ENCODE measurements around the gene OR6C2. TPM values are rescaled to one million over a fixed set of nuclear protein-coding genes. Genes with fewer than 3 reads are reported as not detected.
"Not testable (repeated sequence)": the region's sequence is repeated elsewhere in the genome, so short reads cannot be mapped to it uniquely, and the experiment has no call there.

Gene OR6C2
- polyA plus RNA-seq, 4 donors, result not detected

DNA sequence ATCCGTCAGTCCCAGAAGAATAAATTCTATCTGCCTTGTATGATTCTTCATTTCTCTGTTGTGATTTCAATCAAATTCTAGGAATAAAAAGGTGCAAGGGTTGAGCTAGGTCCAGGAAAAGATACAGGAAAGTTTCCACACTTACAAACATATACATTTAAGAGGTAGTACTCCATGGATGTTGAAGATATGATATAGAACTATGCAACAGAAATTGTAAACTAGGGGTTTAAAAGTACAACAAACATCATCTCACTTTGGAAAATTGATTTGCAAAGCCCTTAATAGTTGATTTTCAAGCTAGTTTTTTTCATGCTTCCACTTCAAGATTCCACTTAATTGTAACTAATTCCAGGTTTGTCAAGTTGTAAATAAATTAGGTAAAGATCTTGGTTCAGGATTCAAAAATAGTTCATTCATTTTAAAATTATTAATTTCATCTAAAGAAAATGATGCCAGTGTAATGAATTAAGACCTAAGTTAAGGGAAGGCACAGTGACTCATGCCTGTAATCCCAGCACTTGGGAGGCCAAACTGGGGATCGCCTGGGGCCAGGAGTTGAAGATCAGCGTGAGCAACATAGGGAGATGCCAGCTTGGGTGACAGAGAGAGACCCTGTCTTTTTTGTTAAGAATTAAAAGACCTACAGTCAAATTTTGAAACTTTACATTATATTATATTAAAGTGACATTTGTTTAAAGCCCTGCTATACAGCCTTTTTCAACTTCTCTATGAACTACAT lies 26.4 kb downstream of the OR6C2 start, which contains the start of gene OR6C70:
OR6C70 (minus strand) TSS at position 51 of the 742 bp plus-strand sequence; CDS start at position 51, 0 bp downstream.
- DNase-seq (ENCODE audit: low read depth in 4 of 4, low spot score in 3 of 4), result no peak

DNA sequence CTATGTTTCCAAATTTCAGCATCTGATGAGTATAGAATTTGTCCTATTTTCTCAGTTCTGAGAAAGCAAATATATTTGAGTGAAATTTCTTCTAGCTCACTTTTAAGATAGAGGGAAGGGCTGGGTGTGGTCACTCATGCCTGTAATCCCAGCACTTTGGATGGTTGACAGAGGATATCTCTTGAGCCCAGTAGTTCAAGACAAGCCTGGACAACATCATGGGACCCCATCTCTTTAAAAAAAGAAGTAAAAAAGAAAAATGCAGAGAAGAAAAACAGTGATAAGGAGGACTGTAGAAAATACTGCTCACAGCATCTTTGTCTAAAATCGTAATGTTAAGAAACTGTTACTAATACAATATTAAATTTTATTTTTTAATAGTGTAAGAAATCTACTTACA lies 28.4 kb downstream of the OR6C2 start:
- no peak for DNase-seq (ENCODE audit: low read depth in 4 of 4, low spot score in 3 of 4)

DNA sequence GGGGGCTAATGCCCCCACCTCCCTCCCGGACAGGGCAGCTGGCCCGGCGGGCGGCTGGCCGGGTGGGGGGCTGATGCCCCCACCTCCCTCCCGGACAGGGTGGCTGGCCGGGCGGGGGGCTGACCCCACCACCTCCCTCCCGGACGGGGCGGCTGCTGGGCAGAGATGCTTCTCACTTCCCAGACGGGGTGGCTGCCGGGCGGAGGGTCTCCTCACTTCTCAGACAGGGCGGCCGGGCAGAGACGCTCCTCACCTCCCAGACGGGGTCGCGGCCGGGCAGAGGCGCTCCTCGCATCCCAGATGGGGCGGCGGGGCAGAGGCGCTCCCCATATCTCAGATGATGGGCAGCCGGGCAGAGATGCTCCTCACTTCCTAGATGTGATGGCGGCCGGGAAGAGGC lies 35.3 kb downstream of the OR6C2 start:
- not testable (repeated sequence) for DNase-seq (ENCODE audit: low read depth in 4 of 4, low spot score in 3 of 4)

DNA sequence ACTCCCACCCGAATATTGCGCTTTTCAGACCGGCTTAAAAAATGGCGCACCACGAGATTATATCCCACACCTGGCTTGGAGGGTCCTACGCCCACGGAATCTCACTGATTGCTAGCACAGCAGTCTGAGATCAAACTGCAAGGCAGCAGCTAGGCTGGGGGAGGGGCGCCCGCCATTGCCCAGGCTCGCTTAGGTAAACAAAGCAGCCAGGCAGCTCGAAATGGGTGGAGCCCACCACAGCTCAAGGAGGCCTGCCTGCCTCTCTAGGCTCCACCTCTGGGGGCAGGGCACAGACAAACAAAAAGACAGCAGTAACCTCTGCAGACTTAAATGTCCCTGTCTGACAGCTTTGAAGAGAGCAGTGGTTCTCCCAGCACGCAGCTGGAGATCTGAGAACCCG lies 40.4 kb downstream of the OR6C2 start:
- not testable (repeated sequence) for DNase-seq (ENCODE audit: low read depth in 4 of 4, low spot score in 3 of 4)

DNA sequence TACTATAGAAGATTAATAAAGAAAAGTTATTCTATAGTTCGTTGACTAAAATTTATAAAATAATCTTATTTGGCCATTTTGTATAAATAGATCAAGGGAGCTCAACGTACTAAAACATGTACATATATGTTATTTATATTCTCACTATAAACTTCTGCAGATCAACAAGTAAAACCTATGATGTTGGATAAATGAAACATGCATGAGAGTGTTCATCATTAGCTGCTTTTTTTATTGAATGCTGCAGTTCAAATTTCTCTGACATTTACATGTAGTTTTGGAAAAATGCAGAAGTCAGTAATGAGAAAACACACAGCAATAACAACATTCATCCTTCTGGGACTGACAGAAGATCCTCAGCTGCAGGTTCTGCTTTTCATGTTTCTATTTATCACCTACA lies 48.2 kb downstream of the OR6C2 start, which contains the start of gene OR6C68:
OR6C68 (plus strand) TSS at position 301 of the 400 bp plus-strand sequence; CDS start at position 301, 0 bp downstream.
- DNase-seq (ENCODE audit: low read depth in 4 of 4, low spot score in 3 of 4), result no peak

DNA sequence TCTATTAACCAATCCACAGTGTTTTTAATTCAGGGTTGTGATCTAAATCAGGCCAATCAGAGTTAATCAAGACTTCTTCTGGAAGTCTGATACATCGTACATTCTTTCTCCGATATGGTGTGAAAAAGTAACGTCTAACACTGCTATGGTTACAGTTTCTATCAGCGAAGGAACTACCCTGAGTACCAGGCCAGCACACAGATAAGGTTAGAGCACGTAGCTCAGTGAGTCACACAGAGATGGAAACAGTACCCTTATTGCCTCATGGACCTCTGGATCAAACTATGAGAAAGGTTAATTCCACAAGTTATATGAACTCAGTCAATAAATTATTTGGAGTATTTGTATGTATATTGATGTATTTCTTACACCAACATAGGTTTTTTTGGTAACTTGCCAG lies 51.6 kb downstream of the OR6C2 start:
- no peak for DNase-seq (ENCODE audit: low read depth in 4 of 4, low spot score in 3 of 4)

DNA sequence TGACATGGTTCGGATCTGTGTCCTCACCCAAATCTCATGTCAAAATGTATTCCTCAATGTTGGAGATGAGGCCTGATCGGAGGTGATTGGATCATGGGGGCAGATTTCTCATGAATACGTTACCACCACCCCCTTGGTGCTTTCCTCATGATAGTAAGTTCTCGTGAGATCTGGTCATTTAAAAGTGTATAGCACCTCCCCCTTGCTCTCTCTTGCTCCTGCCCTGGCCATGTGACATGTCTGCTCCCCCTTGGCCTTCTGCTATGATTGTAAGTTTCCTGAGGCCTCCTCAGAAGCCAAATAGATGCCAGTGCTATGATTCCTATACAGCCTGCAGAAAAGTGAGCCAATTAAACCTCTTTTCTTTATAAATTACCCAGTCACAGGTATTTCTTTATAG lies 55.4 kb downstream of the OR6C2 start:
- no peak for DNase-seq (ENCODE audit: low read depth in 4 of 4, low spot score in 3 of 4)

DNA sequence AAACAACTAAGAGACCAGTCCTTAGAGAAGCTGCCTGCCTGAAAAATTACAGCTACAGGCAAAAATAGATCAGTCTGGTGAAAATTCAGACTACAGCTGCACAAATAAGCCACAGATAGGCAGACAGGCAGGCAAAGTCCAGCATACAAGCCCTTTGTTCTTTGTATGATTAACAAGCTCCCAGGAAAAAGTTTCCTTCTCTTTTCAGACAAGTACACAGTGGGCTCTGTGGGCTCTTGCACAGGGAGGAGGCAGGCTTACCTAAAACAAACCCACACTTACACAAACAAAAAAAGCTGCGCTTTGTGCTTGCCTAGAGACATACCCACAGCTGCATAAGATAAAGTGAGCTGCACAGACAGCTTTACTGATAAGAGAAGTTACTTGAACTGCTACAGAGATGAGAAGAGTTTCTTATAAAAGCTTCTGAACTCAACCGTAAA lies 56.0 kb downstream of the OR6C2 start:
- peak in 1 of 4 donors; percentile 2 for DNase-seq (ENCODE audit: low read depth in 4 of 4, low spot score in 3 of 4)

DNA sequence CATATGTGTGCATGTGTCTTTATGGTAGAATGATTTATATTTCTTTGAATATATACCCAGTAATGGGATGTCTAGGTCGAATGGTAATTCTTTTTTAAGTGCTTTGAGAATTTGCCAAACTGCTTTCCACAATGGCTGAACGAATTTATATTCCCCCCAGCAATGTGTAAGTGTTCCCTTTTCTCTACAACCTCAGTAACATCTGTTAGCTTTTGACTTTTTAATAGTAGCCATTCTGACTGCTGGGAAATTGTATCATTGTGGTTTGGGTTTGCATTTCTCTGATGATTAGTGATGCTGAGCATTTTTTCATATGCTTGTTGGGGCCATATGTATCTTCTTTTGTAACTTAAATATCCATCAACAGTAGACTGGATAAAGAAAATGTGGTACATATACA lies 57.7 kb downstream of the OR6C2 start:
- no peak for DNase-seq (ENCODE audit: low read depth in 4 of 4, low spot score in 3 of 4)

Other genes with a start within 250 kb of the OR6C2 start
- gene OR10A7, start 223.1 kb upstream of the OR6C2 start, polyA plus RNA-seq (ENCODE audit: insufficient read length in 4 of 4), result not detected
- gene OR6C74, start 199.5 kb upstream of the OR6C2 start, polyA plus RNA-seq (ENCODE audit: insufficient read length in 4 of 4), result not detected
- gene OR6C6, start 147.5 kb upstream of the OR6C2 start, polyA plus RNA-seq (ENCODE audit: insufficient read length in 4 of 4), result not detected
- gene OR6C1, start 129.7 kb upstream of the OR6C2 start, polyA plus RNA-seq (ENCODE audit: insufficient read length in 4 of 4), result not detected
- gene OR6C3, start 113.3 kb upstream of the OR6C2 start, polyA plus RNA-seq (ENCODE audit: insufficient read length in 4 of 4), result not detected
- under 1 TPM in 1 of 4 donors, not detected in 3; 0.04 TPM for gene OR6C75, start 81.1 kb upstream of the OR6C2 start, polyA plus RNA-seq (ENCODE audit: insufficient read length in 4 of 4)
- gene OR6C65, start 43.5 kb upstream of the OR6C2 start, polyA plus RNA-seq (ENCODE audit: insufficient read length in 4 of 4), result not detected
- not detected for gene OR6C76, start 17.8 kb upstream of the OR6C2 start, polyA plus RNA-seq (ENCODE audit: insufficient read length in 4 of 4)
- gene OR6C70, start 26.1 kb downstream of the OR6C2 start, polyA plus RNA-seq (ENCODE audit: insufficient read length in 4 of 4), result not detected
- not detected for gene OR6C68, start 48.3 kb downstream of the OR6C2 start, polyA plus RNA-seq (ENCODE audit: insufficient read length in 4 of 4)
- gene OR6C4, start 105.5 kb downstream of the OR6C2 start, polyA plus RNA-seq (ENCODE audit: insufficient read length in 4 of 4), result not detected
- not detected for gene OR2AP1, start 128.4 kb downstream of the OR6C2 start, polyA plus RNA-seq (ENCODE audit: insufficient read length in 4 of 4)
- not detected for gene OR10P1, start 192.8 kb downstream of the OR6C2 start, polyA plus RNA-seq (ENCODE audit: insufficient read length in 4 of 4)

Data from left renal pelvis (tissue), 4 donors.